NCI-H774 (cell line): Measurements from ENCODE around the gene TRPM4.
A peak's percentile ranks its signal among the peaks of the same experiment; 100 is the strongest.
"Not testable (repeated sequence)": the region's sequence is repeated elsewhere in the genome, so short reads cannot be mapped to it uniquely, and the experiment has no call there.

Source experiments
- DNase-seq: peaks from one replicate; lab custom pipeline; 2025; lab: John Stamatoyannopoulos, UW

TRPM4 gene

GRCh38 chr19:49157445-49158224 is at the start of gene TRPM4:
Gene TRPM4, plus strand, starts transcription at chr19:49157792. Its CDS starts 75 bp downstream, at chr19:49157867.
- peak; percentile 83 for DNase-seq

DNA sequence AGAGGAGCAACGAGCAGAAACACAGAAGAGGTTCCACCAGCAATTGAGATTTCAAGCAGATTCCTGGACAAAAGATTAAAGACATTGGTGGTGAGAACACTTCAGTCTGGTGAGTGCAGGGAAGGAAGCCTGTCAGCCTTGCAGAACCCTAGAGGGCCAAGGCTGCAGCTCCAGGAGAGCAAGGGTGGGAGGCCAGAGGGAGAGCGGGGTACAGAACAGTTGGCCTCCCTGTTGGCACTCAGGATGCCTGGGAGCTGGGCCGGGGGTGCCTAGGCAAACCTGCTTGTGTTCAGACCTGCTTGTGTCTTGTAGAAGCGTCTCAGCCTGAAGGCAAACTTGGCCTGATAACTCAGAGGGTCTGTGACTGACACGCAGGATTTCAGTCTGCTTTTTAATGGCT is 48.5 kb upstream of the TRPM4 start:
- no peak for DNase-seq

GRCh38 chr19:49109569-49110233 is 47.9 kb upstream of the TRPM4 start:
- no peak for DNase-seq

DNA sequence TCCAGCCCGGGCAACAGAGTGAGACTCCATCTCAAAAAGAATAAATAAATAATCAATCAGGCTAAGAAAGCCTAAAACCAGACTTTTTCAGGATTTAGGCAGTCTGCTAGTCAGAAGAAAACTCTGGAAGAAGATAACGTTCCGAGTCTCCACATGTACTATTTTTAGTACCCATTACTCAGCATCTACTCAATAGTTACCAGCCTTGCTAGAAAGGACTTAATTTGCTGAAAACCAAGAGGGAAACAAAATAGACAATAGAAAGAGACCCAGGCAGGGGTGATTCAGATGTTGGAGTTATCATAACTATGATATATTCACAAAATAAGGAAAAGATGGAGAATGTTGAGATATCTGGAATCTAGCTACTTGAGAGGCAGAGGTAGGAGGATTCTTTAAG is 47.0 kb upstream of the TRPM4 start:
- no peak for DNase-seq

- DNase-seq = no peak
These were observed 46.2 kb upstream of the TRPM4 start for GRCh38 chr19:49111218-49111998.

DNA sequence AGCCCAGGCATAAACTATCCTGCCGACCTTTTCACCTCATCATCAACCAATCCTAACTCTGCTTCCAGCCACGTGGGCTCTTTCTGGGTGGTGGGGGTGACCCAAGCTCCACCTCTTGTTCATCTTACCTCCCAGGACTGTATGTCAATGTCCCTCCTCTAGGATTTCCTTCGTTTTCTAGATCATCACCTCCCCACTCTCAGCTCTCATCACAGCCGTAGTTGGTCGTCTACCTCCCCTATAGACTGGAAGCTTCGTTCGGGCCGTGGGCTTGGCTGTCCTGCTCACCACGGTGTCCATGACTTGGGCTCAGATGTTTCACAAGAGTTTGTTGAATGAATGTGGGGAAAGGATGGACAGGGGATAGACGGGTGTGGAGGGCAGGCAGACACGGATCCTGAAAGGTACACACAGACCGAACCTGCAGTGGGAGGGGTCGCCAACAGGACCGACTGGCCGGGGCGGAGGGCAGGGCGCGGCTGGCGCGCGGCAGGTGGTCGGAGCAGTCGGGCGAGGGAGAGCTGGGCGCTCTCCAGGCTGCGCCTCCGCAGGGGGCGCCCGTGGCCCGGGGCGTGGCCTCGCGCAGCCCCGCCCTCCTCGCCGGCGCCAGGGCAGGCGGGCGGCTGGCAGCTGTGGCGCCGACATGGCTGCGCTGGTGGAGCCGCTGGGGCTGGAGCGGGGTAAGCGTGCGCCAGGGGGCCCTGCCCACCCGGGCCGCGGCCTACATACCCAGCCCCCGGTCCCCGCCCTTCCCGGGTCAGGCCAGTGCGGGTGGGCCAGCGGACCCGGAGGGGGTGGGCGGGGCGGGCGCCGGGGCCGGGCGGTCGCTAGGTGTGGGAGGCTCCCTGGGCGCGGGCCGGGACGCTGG is 43.6 kb upstream of the TRPM4 start, which contains the start of gene LIN7B:
TSS of gene LIN7B (plus strand) at position 609 of the 868 bp plus-strand sequence. CDS start at position 644, 35 bp downstream.
- DNase-seq = peak; percentile 74

DNA sequence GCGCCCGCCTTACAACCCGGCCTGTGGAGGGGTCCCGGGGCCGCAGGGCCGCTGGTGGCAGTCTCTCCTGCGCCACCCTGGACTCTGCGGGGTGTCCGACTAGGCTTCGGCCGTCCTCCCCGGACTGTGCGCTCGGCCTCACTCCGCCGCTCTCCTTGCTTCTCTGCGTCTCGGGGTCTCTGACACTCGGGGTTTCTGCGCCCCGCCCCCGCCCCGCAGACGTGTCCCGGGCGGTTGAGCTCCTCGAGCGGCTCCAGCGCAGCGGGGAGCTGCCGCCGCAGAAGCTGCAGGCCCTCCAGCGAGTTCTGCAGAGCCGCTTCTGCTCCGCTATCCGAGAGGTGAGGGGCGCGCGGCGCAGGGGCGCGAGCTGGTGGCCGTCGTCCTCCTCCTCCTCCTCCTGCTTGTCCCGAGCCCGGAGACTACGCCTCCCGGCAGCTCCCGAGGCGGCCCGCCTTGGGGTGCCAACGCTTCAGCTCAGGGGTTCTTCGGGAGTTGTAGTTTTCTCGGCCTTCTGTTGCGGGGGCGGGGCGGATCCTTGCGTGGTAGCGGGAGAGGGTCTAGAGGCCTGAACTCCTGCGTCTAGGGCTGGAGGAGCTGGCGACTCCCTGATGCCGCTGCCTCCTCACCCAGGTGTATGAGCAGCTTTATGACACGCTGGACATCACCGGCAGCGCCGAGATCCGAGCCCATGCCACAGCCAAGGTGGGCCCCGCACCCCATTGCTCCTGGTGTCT is 42.8 kb upstream of the TRPM4 start:
- no peak for DNase-seq

DNA sequence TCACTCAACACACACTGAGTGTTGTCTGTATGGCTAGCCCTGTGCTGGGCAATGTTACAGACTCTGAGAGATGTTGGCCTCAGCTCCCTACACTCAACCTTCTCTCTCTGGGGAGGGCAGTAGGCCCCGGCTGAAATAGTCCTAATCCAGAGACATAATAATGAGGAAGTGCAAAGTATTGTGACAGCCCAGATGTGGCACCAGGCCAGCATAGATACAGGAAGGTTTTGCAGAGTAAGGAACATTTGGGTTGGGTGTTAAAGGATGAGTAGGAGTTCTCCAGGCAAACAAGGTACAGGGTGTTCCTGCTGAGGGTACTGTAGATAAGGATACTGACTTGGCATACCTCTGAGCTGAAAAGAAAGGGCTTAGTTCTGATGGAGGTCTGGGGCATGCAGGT is 41.0 kb upstream of the TRPM4 start:
- DNase-seq = no peak

DNA sequence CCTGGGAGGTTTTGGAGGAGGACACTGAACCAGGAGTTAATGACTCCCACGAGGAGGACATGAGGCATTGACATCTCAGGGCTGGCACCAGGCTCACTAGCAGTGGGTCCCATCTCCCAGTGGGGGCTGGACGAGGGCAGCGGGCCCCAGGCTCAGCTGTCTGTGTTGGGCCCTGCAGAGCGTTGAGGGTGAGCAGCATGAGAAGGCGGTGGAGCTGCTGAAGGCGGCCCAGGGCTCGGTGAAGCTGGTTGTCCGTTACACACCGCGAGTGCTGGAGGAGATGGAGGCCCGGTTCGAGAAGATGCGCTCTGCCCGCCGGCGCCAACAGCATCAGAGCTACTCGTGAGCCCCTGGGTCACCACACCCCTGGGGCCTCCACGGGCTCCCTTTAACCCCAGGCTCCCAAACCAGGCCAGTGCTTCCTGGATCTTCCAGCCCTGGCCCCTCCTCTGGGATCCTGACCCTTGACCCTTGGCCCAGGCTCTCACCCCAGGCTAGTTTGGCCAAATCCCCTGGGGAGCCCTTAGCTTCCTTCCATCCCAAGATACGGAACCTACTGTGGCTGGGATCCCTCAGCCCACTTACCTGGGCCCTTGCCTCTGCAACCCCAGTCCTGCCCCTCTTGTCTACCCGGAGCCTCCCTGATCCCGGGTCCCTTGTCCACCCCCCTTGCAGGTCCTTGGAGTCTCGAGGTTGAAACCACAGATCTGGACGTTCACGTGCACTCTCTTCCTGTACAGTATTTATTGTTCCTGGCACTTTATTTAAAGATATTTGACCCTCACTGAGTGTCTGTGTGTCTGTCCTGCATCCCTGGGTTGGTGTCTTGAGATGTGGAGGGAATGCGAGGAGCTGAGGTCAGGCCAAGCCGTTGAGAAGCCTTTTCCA is 39.7 kb upstream of the TRPM4 start:
- DNase-seq = no peak

DNA sequence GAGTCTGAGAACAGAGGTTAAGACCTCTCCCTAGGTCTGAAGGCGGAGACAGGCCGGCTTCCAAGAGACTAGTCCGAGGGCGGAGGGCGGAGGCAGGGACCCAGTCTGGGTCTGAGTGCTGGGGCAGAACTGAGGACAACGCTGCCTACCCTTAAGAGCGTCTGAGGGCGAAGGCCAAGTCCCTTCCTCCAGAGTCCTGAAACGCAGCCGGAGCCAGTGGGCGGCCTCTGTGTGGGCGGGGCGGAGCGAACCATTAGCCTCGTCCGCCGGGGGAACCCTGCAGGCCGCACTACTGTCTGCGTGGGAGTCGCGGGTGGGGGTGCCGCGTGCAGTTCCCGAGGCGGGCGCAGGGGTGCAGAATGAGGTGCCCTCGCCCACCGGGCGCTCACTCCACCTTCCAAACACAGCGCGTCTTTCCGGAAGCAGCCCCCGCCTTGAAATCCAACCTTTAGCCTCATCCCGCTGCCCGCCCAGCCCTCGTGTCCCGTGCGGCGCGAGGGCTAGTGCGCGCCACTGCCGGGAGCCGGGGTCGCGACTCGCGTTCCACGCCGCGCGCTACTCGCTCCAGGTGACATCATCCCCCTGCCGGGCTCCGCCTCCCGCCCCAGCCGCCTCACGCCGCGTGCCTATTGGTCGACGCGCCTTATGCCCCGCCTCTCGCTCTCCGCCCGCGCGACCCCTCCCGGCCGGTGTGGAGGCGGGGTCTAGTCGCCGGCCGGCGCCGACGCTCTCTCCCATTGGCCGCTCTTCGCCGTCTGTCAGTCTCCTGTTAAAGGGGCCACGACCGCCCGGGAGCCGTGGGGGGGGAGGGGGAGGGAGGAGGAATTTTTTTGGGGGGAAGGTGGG is 38.8 kb upstream of the TRPM4 start, which contains the start of gene C19orf73:
TSS of gene C19orf73 (minus strand) at position 579 of the 846 bp plus-strand sequence. CDS start at position 458, 121 bp downstream.
- DNase-seq = peak; percentile 94

DNA sequence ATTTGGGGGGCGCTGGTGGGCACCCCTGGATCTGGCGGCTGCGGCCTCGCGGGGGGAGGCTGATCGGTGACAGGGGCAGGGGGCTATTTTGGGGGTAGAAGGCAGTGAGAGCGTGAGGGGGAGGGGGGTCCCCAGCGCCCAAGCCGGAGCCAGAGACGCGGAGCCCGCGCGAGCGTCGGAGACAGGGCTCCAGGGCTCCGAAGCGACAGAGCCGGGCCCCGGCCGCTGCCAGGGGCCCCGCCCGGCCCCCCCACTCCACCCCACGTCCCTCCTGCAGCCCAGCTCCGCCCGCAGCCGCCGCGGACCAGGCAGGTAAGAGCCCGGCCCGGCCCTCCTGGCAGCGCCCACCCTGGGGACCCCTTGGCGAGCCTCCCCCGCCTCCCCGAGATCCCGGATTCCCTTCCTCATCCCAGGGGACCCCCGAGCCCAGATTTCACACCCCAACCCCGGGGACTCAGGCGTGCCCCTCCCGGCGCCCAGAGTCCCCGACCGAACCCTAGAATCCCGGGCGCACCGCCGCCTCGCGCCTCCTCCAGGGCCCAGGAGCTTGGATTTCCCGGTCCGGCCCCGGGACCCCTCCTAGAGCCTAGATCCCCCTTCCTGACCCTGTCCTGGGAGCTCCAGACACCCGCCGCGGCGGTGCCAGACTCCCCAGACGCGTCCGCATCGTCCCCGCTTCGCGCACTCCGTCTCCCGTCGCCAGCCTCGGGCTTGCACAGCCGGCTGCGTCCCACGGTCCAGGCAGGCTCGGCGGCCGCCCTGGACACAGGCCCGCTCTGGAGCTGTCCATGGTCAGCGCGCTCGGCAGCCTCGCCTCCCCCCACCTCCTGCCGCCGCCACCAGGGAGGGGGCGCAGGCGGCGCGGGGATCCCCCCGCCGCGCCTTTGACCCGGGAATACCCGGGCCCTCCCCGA is 37.9 kb upstream of the TRPM4 start, which contains the start of gene PPFIA3:
TSS of gene PPFIA3 (plus strand) at position 134 of the 914 bp plus-strand sequence. CDS start 8,330 bp downstream, outside the sequence.
- peak; percentile 0 for DNase-seq

DNA sequence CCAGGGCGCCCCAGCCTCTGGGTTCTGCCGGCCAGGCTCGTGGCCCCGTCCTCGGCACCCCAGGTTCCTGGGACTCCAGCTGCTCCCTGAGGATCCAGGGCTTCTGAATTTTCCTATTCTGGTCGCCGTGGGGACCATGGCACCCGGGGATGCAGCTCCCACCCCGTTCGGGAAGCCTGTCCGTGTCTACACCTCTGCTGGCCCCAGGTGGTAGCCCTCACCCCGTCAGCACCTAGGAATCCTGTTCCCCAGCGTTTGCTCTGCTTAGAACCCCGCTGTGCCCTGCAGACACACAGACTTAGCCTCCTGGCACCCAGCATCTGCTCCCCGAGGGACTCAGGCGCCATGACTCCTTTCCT is 37.3 kb upstream of the TRPM4 start:
- no peak for DNase-seq

DNA sequence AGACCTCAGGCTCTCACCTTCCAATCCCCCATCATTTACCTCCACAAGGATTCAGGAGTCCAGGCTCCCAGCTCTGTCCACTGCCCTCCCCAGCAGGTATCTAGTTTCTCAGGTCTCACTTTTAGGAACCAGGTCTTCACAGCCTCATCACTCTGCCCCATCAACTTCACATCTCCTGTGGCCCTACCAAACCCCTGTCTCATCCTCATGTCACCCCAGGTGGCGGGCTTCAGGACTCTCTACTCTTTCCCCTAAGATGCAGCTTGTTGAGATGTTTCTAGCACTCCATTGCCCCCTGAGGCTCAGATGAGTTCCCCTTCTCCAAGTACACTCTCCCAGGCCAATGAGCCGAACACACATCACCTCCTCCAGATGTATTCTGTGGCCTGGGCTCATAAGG is 36.7 kb upstream of the TRPM4 start:
- DNase-seq = no peak

DNA sequence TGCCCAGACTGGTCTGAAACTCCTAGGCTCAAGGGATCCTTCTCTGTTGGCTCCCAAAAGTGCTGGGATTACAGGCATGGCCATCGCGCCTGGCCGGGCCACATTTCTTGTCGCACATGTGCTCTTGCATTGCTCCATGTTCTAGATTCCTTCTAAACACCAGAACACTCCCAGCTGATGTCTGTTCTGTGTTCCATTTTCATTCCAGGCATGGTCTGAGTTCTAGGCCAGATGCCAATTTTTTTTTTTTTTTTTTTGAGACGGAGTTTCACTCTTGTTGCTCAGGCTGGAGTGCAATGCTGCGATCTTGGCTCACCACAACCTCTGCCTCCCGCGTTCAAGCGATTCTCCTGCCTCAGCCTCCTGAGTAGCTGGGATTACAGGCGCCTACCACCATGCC is 35.8 kb upstream of the TRPM4 start:
- not testable (repeated sequence) for DNase-seq

DNA sequence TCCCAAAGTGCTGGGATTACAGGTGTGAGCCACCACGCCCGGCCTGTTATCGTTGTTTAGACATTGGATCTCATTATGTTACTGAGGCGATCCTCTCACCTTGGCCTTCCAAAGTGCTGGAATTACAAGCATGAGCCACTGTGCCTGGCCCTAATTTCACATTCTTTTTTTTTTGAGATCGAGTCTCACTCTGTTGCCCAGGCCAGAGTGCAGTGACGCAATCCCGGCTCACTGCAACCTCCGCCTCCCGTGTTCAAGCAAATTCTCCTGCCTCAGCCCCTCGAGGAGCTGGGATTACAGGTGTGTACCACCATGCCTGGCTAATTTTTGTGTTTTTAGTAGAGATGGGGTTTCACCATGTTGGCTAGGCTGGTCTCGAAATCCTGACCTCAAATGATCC is 34.3 kb upstream of the TRPM4 start:
- not testable (repeated sequence) for DNase-seq

DNA sequence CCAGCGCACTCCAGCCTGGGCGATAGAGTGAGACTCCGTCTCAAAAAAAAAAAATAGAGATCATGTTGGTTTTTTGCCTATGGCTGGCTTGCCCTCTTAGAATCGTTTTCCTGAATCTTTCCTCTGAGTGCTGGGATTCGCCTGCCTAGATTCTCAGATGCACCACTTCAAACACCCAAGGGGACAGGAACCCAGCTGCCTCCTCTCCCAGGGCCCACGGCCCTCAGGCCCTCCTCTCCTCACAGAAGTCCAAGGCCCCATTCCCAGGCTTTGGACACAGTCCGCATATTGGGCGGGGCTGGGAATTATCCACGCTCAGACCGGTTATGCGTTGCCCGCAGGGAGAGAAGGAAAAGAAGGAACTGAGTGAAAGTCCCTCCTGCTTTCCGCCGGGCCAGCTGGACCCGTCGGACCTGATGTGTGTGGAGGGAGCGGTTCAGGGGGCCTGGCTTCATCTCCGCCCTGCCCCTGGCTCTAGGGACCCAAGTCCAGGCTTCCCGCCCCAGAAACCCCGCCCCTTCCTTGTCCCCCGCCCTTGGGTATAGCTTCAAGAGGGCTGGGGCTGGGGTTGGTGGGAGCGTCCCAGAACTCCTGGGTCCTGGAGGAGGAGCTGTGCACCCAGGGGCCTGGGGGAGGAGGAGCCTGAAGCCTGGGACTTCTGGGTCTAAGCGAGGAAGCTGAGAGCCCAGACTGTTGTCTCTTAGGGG is 32.4 kb upstream of the TRPM4 start:
- DNase-seq = no peak

- DNase-seq = no peak
These were observed 31.0 kb upstream of the TRPM4 start for GRCh38 chr19:49126575-49126974.
